Measurements from ENCODE around the gene ESYT1.

GRCh38 chr12:56114084-56114483, 14.0 kb upstream of the ESYT1 start:
- TF ChIP-seq CTCF (IDR thresholded peaks at IDR 0.05 in 2 of 3, conservative IDR thresholded peaks at IDR 0.05 in 1 of 3; ENCODE audit: control insufficient read depth in 2 of 3, extremely low read depth in 1 of 3, insufficient read depth in 1 of 3, low read depth in 3 of 3, low read length in 3 of 3) (no peak), NFXL1 (IDR thresholded peaks at IDR 0.05; ENCODE audit: borderline replicate concordance) (no peak)
